H54 (cell line): ENCODE measurements around the gene SLC16A6.
"Not testable (repeated sequence)": the region's sequence is repeated elsewhere in the genome, so short reads cannot be mapped to it uniquely, and the experiment has no call there.

Experiments used
- DNase-seq: peaks from one replicate; pipeline ENCODE4 v3.0.0; 2011; ENCODE audit warnings: low spot score, mixed read lengths; ENCODE audit not compliant: insufficient read length
- FAIRE-seq: peaks from 3 replicates; lab custom pipeline; 2011; peaks lifted over from hg19 to GRCh38; lab: Jason Lieb, UNC
- POLR2A ChIP-seq: IDR thresholded peaks from 2 replicates; pipeline ENCODE4 v1.6.1; 2011; ENCODE audit warnings: low read depth, mild to moderate bottlenecking, low read length

SLC16A6 gene

GRCh38 chr17:68290955-68291835 lies at the start of gene SLC16A6, which contains the start of gene ARSG:
Gene SLC16A6 (minus strand): TSS chr17:68291127. CDS start chr17:68278320, 12,807 bp downstream.
Gene ARSG (plus strand): TSS chr17:68291495. CDS start chr17:68307494, 15,999 bp downstream.
- FAIRE-seq (no peak), DNase-seq (peak; percentile 86)
- no peak for TF ChIP-seq POLR2A

- DNase-seq = no peak
- FAIRE-seq = no peak
- no peak for TF ChIP-seq POLR2A
Measured at GRCh38 chr17:68334393-68334792, 43.5 kb upstream of the SLC16A6 start.

- DNase-seq, FAIRE-seq: not testable (repeated sequence)
Measured at GRCh38 chr17:68331932-68332331, 41.0 kb upstream of the SLC16A6 start.

GRCh38 chr17:68329331-68329730 lies 38.4 kb upstream of the SLC16A6 start:
- FAIRE-seq (no peak), DNase-seq (no peak)
- no peak for TF ChIP-seq POLR2A

- no peak for TF ChIP-seq POLR2A
- no peak for DNase-seq
- FAIRE-seq = no peak
Measured at GRCh38 chr17:68328676-68329075, 37.7 kb upstream of the SLC16A6 start.

GRCh38 chr17:68327823-68328557 lies 37.1 kb upstream of the SLC16A6 start:
- FAIRE-seq = no peak
- no peak for DNase-seq
- no peak for TF ChIP-seq POLR2A

- no peak for FAIRE-seq
- TF ChIP-seq POLR2A = no peak
- DNase-seq = no peak
Measured at GRCh38 chr17:68326681-68327080, 35.8 kb upstream of the SLC16A6 start.

GRCh38 chr17:68325961-68326360 lies 35.0 kb upstream of the SLC16A6 start:
- no peak for FAIRE-seq
- no peak for TF ChIP-seq POLR2A
- no peak for DNase-seq

GRCh38 chr17:68324654-68325336 lies 33.9 kb upstream of the SLC16A6 start:
- DNase-seq (no peak), FAIRE-seq (no peak)
- TF ChIP-seq POLR2A = no peak

- DNase-seq (no peak), FAIRE-seq (no peak)
- no peak for TF ChIP-seq POLR2A
Measured at GRCh38 chr17:68324114-68324513, 33.2 kb upstream of the SLC16A6 start.

GRCh38 chr17:68322630-68323029 lies 31.7 kb upstream of the SLC16A6 start:
- DNase-seq (no peak), FAIRE-seq (no peak)
- no peak for TF ChIP-seq POLR2A

GRCh38 chr17:68321556-68321954 lies 30.6 kb upstream of the SLC16A6 start:
- no peak for FAIRE-seq
- TF ChIP-seq POLR2A = no peak
- DNase-seq = no peak

- DNase-seq (no peak), FAIRE-seq (no peak)
- TF ChIP-seq POLR2A = no peak
Measured at GRCh38 chr17:68320943-68321555, 30.1 kb upstream of the SLC16A6 start.
